ENCODE measurements around the gene GUCY2D. TPM values are rescaled to one million over a fixed set of nuclear protein-coding genes. Genes with fewer than 3 reads are reported as not detected.
A peak's percentile ranks its signal among the peaks of the same experiment; 100 is the strongest.

GUCY2D gene
- total and polyA plus RNA-seq, 7 donors, result 0.04 TPM; not detected in 6

DNA sequence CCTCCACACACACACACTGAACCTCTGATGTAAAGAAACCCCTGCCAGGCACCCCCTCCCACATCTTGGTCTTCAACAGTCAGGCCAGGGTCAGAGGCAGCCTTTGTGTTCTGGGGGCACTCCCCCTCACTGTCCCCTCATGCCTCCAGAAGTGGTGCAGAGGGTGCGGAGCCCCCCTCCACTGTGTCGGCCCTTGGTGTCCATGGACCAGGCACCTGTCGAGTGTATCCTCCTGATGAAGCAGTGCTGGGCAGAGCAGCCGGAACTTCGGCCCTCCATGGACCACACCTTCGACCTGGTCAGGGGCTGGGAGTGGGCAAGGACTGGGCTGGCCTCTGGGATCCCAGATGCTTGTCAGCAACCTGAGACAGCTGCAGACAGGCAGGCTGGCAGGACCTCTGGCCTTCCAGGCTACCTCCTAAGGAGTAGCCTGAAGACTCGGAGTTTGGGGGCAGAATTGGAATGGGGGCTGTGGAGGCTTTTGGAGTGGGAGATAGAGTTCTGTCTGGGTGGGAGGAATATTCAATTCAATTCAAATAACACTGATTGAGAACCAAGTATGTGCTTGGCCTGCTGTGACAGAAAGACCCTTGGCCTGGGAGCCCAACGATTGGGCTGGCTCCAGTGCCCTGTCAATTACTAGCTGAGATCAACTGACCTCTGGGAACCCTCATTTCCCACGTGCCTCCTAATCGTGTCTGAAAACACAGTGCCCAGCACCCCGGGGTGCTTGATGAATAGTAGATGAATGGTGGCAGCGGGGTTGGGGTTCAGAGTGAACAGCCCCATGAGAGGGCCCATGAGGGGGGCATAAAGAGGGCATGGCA, 11.5 kb downstream of the GUCY2D start:
- Histone ChIP-seq H3K4me1 (peaks cover 0 to 16% (median 13%) of the 10 kb centered on the region in 4 donors), H3K27me3 (peaks cover 3 to 50% (median 17%) of the 10 kb centered on the region in 3 donors), H3K36me3 (no peaks in the 10 kb centered on the region), H3K27ac (no peak overlapping the region), H3K9me3 (no peaks in the 10 kb centered on the region), H3K4me3 (no peak overlapping the region)
- TF ChIP-seq EP300 (IDR thresholded peaks at IDR 0.05) (no peak), POLR2AphosphoS5 (IDR thresholded peaks at IDR 0.05) (no peak), POLR2A (IDR thresholded peaks at IDR 0.05) (no peak)
- TF ChIP-seq, protein P1, sequence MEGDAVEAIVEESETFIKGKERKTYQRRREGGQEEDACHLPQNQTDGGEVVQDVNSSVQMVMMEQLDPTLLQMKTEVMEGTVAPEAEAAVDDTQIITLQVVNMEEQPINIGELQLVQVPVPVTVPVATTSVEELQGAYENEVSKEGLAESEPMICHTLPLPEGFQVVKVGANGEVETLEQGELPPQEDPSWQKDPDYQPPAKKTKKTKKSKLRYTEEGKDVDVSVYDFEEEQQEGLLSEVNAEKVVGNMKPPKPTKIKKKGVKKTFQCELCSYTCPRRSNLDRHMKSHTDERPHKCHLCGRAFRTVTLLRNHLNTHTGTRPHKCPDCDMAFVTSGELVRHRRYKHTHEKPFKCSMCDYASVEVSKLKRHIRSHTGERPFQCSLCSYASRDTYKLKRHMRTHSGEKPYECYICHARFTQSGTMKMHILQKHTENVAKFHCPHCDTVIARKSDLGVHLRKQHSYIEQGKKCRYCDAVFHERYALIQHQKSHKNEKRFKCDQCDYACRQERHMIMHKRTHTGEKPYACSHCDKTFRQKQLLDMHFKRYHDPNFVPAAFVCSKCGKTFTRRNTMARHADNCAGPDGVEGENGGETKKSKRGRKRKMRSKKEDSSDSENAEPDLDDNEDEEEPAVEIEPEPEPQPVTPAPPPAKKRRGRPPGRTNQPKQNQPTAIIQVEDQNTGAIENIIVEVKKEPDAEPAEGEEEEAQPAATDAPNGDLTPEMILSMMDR (IDR thresholded peaks at IDR 0.05), result no peak
- DNase-seq, result peak; percentile 60
- intact Hi-C loops (cut with DNase I), result no loop called here
- 87 to 89% methylated on average over 12 of the region's 12 CpGs for WGBS, 2 donors

DNA sequence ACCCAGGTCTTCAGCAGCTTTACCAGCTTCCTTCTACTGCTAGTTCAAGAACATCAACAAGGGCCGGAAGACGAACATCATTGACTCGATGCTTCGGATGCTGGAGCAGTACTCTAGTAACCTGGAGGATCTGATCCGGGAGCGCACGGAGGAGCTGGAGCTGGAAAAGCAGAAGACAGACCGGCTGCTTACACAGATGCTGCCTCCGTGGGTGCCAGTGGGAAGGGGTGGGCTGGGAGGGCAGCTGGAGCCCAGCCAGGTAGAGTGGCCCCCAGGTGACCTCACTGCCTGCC, 12.1 kb downstream of the GUCY2D start:
- H3K4me3 ChIP-seq, result no peak overlapping the region
- TF ChIP-seq EP300 (IDR thresholded peaks at IDR 0.05), result no peak
- no peak for TF ChIP-seq POLR2A (IDR thresholded peaks at IDR 0.05)
- TF ChIP-seq, protein P1 (IDR thresholded peaks at IDR 0.05), result no peak
- TF ChIP-seq POLR2AphosphoS5 (IDR thresholded peaks at IDR 0.05), result no peak
- peak; percentile 44 for DNase-seq
- no peaks in the 10 kb centered on the region for H3K36me3 ChIP-seq
- H3K27ac ChIP-seq, result no peak overlapping the region
- H3K27me3 ChIP-seq, result peaks cover 3 to 50% (median 17%) of the 10 kb centered on the region in 3 donors
- H3K4me1 ChIP-seq, result peaks cover 0 to 16% (median 14%) of the 10 kb centered on the region in 4 donors
- H3K9me3 ChIP-seq, result no peaks in the 10 kb centered on the region
- intact Hi-C loops (cut with DNase I), result no loop called here
- 93 to 94% methylated on average over 9 of the region's 9 CpGs for WGBS, 2 donors

DNA sequence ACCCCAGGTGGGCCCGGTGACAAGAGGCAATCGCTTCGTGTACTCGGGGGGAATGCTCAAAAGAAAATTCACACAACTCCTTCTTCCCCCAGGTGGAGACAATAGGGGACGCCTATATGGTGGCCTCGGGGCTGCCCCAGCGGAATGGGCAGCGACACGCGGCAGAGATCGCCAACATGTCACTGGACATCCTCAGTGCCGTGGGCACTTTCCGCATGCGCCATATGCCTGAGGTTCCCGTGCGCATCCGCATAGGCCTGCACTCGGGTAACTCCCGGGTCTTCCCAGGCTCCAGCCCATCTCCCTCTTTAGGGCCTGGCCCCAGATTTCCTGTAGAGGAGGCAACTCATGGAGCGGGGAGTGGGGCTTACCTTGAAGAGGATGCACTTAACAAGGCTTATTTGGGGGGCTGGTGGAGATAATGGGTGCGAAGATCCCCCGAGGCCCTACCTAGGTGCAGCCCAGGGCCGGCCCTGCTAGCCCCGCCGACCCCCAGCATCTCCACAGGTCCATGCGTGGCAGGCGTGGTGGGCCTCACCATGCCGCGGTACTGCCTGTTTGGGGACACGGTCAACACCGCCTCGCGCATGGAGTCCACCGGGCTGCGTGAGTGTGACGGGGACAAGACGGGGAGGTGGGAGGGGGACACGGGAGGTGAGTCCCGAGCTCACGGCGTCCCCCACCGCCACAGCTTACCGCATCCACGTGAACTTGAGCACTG, 13.0 kb downstream of the GUCY2D start:
- no peak overlapping the region for H3K27ac ChIP-seq
- H3K4me1 ChIP-seq, result peaks cover 0 to 20% (median 14%) of the 10 kb centered on the region in 4 donors
- peak; percentile 45 for DNase-seq
- H3K27me3 ChIP-seq, result peaks cover 3 to 50% (median 17%) of the 10 kb centered on the region in 3 donors
- intact Hi-C loops (cut with DNase I), result no loop called here
- H3K36me3 ChIP-seq, result no peaks in the 10 kb centered on the region
- peak overlapping the region in 2 of 4 donors; percentile 29 to 40 for H3K4me3 ChIP-seq
- 66 to 79% methylated on average over 44 of the region's 44 CpGs for WGBS, 2 donors
- TF ChIP-seq, protein P1 (IDR thresholded peaks at IDR 0.05), result no peak
- TF ChIP-seq POLR2A (IDR thresholded peaks at IDR 0.05) (no peak), EP300 (IDR thresholded peaks at IDR 0.05) (no peak), POLR2AphosphoS5 (IDR thresholded peaks at IDR 0.05) (no peak)
- no peaks in the 10 kb centered on the region for H3K9me3 ChIP-seq

DNA sequence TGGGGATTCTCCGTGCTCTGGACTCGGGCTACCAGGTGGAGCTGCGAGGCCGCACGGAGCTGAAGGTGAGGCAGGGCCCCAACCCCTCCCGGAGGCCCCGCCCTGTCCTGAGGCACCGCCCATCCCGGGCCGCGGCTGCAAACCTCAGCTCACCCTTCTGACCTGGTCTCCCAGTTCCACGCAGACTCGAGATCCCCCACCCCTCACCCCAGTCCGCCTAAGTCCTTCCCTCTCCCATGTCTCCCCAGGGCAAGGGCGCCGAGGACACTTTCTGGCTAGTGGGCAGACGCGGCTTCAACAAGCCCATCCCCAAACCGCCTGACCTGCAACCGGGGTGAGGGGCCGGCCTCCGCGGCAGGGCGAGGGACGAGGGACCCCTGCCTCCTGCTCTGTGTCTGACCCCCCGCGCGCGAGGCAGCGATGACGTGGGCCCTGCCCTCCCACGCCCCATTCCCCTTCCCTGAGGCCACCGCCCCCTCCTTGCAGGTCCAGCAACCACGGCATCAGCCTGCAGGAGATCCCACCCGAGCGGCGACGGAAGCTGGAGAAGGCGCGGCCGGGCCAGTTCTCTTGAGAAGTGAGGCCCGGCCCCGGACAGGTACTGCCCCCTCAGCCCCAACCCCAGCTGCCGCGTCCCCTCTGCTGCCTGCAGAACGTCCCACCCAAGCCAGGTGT, 13.7 kb downstream of the GUCY2D start:
- H3K36me3 ChIP-seq, result no peaks in the 10 kb centered on the region
- H3K4me1 ChIP-seq, result peaks cover 0 to 20% (median 14%) of the 10 kb centered on the region in 4 donors
- peak; percentile 68 for DNase-seq
- TF ChIP-seq EP300 (IDR thresholded peaks at IDR 0.05) (no peak), POLR2A (IDR thresholded peaks at IDR 0.05) (no peak), POLR2AphosphoS5 (IDR thresholded peaks at IDR 0.05) (no peak)
- TF ChIP-seq, protein P1 (IDR thresholded peaks at IDR 0.05), result no peak
- intact Hi-C loops (cut with DNase I), result no loop called here
- peaks cover 3 to 50% (median 17%) of the 10 kb centered on the region in 3 donors for H3K27me3 ChIP-seq
- WGBS, 2 donors, result 1 to 3% methylated on average over 46 of the region's 46 CpGs
- H3K27ac ChIP-seq, result no peak overlapping the region
- no peaks in the 10 kb centered on the region for H3K9me3 ChIP-seq
- H3K4me3 ChIP-seq, result peak overlapping the region in 3 of 4 donors; percentile 17 to 40 (median 29)

All from sigmoid colon (tissue), 7 donors.